GM12873 (cell line): ENCODE data around the gene PHLPP1.

Experiments
- TF ChIP-seq, protein P1 (sequence below): IDR thresholded peaks from 2 replicates; pipeline ENCODE4 v1.5.1; 2012; ENCODE audit warnings: low read depth, mild to moderate bottlenecking, moderate library complexity, low read length, control low read depth; ENCODE audit not compliant: insufficient read depth; ENCODE audit errors: missing control alignments

Gene PHLPP1

DNA sequence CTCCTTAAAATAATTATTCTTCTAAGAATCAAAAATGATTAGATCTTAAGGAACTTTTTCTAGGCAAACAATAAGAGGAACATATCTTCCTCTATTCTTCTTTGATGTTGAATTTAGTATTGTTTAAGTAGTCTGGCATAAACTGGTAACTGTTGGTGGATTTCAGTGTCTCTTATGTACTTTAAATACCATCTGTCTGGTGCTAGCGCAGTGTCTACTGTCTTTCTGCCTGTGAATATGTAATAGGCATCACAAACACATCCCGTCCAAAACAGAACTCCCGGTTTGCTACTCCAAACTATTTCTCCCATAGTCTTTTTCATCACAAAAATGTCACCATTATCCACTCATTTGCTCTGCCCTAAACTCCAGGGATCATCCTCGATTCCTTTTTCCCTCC is 281.7 kb downstream of the PHLPP1 start:
- TF ChIP-seq, protein P1, sequence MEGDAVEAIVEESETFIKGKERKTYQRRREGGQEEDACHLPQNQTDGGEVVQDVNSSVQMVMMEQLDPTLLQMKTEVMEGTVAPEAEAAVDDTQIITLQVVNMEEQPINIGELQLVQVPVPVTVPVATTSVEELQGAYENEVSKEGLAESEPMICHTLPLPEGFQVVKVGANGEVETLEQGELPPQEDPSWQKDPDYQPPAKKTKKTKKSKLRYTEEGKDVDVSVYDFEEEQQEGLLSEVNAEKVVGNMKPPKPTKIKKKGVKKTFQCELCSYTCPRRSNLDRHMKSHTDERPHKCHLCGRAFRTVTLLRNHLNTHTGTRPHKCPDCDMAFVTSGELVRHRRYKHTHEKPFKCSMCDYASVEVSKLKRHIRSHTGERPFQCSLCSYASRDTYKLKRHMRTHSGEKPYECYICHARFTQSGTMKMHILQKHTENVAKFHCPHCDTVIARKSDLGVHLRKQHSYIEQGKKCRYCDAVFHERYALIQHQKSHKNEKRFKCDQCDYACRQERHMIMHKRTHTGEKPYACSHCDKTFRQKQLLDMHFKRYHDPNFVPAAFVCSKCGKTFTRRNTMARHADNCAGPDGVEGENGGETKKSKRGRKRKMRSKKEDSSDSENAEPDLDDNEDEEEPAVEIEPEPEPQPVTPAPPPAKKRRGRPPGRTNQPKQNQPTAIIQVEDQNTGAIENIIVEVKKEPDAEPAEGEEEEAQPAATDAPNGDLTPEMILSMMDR: no peak

DNA sequence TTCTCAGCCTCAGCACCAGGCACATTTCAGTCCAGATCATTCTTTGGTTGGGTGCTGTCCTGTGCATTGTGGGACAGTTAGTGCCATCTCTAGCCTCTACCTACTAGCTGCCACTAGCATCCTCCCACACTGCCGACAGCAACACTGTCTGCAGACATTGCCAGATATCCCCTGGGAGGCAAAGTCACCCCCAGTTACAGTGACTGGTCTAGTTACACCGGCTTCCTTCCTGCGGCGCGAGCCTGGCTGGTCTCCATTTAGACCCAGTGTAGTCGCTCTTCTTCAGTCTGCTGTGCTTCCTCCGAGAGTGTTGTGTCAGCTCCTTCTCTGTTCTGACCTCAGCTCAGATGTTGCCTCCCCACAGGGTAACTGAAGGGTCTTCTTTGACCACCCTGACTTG is 283.1 kb downstream of the PHLPP1 start:
- TF ChIP-seq, protein P1: no peak

DNA sequence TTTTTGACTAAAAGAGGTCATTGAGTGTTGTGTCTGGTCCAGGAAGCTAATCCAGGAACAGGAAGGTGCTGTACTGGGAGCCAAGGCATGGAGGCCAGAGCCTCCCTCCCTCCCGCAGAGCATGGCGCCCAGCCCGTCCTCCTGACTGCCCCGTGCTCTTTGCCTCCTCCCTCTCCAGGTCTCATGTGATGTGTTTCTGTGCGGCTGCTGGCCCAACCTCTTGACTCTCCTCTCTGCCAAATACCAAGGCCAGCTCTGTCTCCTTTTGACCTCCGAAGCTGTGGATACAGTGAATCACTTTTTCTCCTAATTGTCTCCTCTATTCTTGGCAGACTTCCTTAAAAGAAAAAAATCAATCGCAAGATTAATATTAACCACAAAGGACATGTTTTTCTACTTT is 284.1 kb downstream of the PHLPP1 start:
- TF ChIP-seq, protein P1: no peak

DNA sequence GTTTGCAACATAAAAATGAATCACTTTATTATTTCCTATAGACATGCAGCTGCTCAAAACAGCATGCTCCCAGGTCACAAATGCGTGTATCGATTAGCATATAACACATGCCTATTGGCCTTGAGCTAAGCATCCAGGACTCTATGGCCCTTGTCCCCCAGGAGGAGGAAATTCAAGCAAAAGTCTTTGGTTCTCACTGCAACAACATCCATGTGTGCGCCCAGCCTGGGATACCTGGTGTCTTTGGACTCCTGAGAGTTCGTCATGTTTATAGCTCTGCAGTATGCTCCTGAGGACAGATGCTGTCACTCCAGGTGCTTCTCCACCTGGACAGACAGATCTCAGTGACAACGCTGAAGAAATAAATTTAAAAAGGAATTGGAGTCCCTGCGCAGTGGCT is 284.6 kb downstream of the PHLPP1 start:
- TF ChIP-seq, protein P1: no peak

DNA sequence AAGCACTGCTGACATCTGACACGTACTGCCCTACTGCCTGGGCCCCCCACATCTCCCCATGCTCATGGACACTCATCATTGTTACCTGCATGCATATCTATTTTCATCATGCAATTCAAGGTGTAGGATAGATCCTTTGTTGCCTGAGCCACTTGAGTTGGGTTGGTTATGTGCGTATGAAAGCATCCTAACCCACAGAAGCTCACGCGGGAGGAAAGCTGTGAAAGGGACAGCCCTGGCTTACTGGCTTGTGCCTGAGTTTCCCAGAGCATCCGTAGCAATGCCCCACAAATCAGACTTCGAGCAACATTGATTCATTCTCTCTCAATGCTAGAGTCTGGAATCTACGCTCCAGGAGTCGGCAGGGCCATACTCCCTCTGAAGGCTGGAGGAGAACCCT is 285.5 kb downstream of the PHLPP1 start:
- TF ChIP-seq, protein P1: no peak

DNA sequence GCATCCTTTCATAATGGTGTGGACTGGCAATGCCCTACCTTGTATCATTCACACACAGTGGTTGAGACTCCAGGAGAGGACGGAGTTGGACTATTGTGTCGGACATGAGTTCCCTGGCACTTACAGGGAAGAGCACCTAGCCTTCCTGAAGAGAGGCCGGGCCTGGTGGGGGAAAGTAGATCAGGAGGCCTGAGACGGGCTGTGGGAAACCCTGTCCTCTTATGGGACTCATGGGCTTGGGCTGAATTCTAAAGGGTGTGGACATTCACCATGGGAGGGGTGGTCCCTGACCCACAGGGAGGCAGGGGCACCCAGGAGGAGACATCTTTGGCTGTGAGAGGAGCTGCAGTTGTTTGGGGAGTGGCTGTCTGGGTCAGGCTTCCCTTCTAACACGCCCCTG is 286.5 kb downstream of the PHLPP1 start:
- TF ChIP-seq, protein P1: no peak

DNA sequence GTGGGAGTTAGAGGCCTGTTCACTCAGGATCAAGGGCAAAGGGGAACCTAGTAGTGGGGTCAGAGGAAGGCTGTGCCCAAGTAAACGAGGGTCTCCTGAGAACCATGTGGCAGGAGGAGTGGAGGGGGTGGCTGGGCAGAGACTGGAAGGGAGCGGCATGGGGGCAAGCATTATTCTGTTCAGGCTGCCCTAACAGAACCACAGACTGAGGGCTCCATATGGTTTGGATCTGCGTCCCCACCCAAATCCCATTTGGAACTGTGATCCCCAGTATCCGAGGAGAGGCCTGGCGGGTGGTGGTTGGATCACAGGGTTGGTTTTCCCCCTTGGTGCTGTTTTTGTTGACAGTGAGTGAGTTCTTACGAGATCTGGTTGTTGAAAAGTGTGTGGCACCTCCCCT is 287.0 kb downstream of the PHLPP1 start:
- TF ChIP-seq, protein P1: no peak
